ENCODE measurements around the gene PPP2R5C.
A peak's percentile ranks its signal among the peaks of the same experiment; 100 is the strongest.

PPP2R5C gene

DNA sequence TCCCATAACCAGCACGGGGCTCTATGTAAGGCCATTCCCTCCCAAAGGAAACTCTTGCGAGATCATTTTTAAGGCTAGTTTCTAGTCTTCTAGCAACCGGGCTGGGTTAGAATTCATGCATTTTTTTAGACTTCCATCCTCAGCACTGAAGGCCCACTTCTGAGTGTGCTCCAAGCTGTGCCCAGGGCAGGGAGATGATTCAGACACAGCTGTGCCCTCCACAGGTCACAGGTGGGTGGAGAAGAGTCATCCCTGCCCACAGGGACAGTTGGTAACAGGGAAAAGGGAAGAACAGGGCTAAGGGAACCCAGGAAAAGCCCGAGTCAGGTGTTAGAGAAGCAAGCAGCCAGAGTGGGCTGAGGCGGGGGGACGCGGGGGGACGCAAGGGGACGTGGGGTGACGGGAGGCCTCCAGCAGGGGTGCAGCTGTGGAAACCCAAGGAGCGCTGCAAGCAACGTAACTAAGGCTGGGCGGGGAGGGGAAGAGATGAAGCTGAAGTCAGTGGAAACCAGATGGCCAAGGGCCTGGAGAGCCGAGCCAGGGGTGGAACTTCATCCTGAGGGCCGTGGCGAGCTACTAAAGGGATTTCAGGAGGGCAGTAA, 27.2 kb upstream of the PPP2R5C start:
- CTCF ChIA-PET = interaction anchor here (0.7 kb wide), 1 partner anchor 134 kb away, joined by 3 read pairs; no protein-coding TSS in a partner anchor
- POLR2A ChIA-PET (ENCODE audit: low non-redundant PET) = no interaction called here
- no peak for DNase-seq (ENCODE audit: low spot score)
- TF ChIP-seq, protein P1, sequence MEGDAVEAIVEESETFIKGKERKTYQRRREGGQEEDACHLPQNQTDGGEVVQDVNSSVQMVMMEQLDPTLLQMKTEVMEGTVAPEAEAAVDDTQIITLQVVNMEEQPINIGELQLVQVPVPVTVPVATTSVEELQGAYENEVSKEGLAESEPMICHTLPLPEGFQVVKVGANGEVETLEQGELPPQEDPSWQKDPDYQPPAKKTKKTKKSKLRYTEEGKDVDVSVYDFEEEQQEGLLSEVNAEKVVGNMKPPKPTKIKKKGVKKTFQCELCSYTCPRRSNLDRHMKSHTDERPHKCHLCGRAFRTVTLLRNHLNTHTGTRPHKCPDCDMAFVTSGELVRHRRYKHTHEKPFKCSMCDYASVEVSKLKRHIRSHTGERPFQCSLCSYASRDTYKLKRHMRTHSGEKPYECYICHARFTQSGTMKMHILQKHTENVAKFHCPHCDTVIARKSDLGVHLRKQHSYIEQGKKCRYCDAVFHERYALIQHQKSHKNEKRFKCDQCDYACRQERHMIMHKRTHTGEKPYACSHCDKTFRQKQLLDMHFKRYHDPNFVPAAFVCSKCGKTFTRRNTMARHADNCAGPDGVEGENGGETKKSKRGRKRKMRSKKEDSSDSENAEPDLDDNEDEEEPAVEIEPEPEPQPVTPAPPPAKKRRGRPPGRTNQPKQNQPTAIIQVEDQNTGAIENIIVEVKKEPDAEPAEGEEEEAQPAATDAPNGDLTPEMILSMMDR (conservative IDR thresholded peaks at IDR 0.05; ENCODE audit: low read depth) = no peak
- H3K27ac ChIP-seq = peak overlapping the region; percentile 40

DNA sequence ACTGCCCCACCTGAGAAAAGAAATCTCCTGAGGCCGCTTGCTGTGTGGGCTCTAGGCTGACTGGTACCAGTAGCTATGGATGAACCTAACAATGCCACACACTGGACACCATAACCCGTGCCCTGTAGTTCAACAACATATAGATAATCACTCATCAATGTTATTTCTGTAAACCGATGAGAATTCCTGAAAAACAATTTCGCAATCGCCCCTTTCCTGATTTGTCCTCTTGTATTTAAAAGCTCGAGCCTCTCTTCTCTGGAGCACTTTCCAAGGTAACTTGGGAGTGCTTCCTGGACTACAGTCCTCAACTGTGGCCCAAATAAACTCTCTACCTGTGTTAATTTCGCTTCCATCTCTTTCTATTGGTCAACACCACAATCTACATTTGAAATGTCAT, 26.1 kb upstream of the PPP2R5C start:
- no peak overlapping the region for H3K27ac ChIP-seq
- no peak for DNase-seq (ENCODE audit: low spot score)
- TF ChIP-seq, protein P1 (conservative IDR thresholded peaks at IDR 0.05; ENCODE audit: low read depth) = no peak
- POLR2A ChIA-PET (ENCODE audit: low non-redundant PET) = no interaction called here
- CTCF ChIA-PET = no interaction called here

DNA sequence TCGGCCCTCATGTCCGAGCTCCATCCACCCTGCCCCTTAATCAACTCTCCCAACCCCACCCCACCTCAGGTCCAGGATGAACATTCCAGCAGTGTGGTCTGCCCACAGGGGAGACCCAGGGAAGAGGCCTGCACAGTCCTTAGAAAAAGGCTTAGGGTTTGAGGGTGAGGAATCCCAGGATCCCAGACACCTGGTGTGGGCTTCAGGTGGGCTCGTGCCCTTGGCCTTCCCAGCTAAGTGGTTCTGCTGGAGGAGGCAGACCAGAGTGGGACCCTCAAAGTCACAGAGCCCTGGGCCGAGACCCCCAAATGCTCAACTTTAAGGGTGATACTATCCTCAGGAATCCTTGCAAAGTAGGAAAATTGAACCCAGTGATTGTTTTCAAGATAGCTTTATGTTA, 25.4 kb upstream of the PPP2R5C start:
- no peak for DNase-seq (ENCODE audit: low spot score)
- ChIA-PET CTCF (no interaction called here), POLR2A (ENCODE audit: low non-redundant PET) (no interaction called here)
- H3K27ac ChIP-seq = no peak overlapping the region
- TF ChIP-seq, protein P1 (conservative IDR thresholded peaks at IDR 0.05; ENCODE audit: low read depth) = no peak

DNA sequence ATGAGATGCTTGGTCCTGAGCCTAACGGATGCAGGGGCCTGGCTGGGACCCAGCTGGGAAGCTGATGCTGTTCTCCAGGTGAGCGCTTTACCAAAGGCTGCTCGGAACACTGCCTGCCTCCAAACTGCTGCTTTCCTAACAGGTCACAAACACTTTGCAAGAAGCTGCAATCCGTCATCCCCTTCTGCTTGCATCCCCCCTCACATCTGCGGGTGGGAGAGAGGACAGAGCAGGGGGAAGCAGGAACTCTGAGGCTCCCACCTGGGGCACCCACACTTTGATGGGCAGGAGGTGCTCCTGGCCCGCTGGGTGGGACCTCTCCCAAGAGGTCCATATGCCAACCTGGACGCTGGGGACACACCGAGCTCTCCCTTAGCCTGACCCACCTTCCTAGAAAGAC, 24.9 kb upstream of the PPP2R5C start:
- H3K27ac ChIP-seq = no peak overlapping the region
- CTCF ChIA-PET = interaction anchor here (0.8 kb wide), 1 partner anchor 27 kb away, joined by 4 read pairs; no protein-coding TSS in a partner anchor
- TF ChIP-seq, protein P1 (conservative IDR thresholded peaks at IDR 0.05; ENCODE audit: low read depth) = no peak
- DNase-seq (ENCODE audit: low spot score) = no peak
- POLR2A ChIA-PET (ENCODE audit: low non-redundant PET) = no interaction called here

DNA sequence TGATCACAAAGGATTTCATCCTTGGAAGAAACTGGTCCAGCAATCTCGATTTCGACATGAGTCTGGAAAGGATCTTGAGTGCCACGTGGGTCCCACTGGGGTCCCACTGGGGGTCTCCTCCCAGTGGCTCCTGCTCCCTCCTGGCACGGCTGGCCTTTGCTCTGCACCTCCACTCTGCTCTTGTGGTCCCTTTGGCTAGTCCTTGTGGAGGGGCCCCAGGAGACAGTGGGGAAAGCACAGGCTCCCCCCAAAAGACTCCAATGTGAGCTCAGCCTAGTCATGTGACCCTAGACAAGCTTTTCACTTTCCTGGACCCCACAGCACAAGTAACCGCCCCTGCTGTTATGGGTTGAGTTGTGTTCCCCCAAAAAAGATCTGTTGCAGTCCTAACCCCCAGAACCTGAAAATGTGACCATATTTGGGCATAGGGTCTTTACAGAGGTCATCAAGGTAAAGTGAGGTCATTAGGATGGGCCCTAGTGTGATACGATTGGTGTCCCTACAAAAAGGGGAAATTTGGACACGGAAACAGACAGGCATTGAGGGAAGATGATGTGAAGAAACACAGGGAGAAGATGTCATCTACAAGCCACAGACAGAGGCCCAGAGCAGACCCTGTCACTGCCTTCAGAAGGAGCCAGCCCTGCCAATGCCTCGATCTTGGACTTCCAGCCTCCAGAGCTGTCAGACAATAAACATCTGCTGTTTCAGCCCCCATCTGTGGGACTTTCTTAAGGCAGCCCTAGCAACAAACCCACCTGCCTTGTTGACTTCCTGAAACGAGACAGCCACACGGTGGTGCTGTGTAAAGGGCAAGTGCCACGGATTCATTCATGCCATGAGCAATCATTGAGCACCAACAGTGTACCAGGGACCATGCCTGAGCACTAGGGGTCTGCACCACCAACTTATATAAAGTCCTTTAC, 23.8 kb upstream of the PPP2R5C start:
- no peak overlapping the region for H3K27ac ChIP-seq
- no peak for DNase-seq (ENCODE audit: low spot score)
- ChIA-PET CTCF (interaction anchor here (0.5 to 0.8 kb wide), 2 partner anchors 28 kb away, joined by 3 to 4 read pairs; no protein-coding TSS in a partner anchor), POLR2A (ENCODE audit: low non-redundant PET) (no interaction called here)
- TF ChIP-seq, protein P1 (conservative IDR thresholded peaks at IDR 0.05; ENCODE audit: low read depth) = no peak

DNA sequence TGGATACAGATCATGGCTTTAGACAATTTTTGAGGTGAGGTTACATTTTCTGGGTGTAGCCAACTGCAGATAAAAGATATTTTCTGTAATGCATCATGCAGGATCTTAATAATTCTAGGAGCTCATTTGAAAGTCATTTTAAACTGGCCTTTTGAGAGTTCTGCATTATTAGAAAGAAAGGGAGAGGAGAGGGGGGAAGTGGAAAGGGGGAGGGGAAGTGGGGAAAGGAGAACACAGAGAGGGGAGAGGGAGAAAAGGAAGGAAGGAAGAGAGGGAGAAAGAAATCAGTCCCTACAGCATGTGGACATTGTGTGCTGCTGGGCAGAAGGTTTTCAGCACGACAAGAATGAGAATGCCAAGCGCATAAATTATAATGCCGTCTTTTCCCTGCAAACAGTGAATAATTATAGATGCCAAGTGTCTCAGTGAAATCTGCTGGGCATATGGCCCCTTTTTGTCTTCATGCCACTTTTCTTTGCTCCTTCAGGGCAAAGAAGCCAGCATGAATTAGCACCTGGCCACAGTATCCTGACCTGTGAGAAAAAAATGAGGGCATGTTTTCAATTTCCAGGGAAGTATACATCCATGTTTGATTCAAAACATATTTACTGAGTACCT, 22.7 kb upstream of the PPP2R5C start:
- ChIA-PET POLR2A (ENCODE audit: low non-redundant PET) (no interaction called here), CTCF (interaction anchor here (0.5 kb wide), 1 partner anchor 13 kb away, joined by 3 read pairs; no protein-coding TSS in a partner anchor)
- no peak overlapping the region for H3K27ac ChIP-seq
- TF ChIP-seq, protein P1 (conservative IDR thresholded peaks at IDR 0.05; ENCODE audit: low read depth) = no peak
- DNase-seq (ENCODE audit: low spot score) = no peak
